SK-N-SH (cell line): ENCODE data around the gene NR2C2AP. TPM values are rescaled to one million over a fixed set of nuclear protein-coding genes. Genes with fewer than 3 reads are reported as not detected.

Source experiments
- CTCF ChIA-PET: fragments of 300-600, 350-600 bp; formaldehyde crosslinking; extraction: SDS; loops from one replicate; lab custom pipeline; 2021; lab: Yijun Ruan, JAX
- POLR2A ChIA-PET: fragments of 350-600 bp; sonication (Branson Sonifier 250); formaldehyde crosslinking; extraction: SDS; loops from one replicate; lab custom pipeline; 2020; ENCODE audit warnings: antibody characterized with exemption, inconsistent platforms; lab: Yijun Ruan, JAX
- DNase-seq: peaks from one replicate; pipeline ENCODE4 v3.0.0; 2012
- H2AFZ ChIP-seq: fragments of 200-600 bp; sonication (generic); 2 replicates; pipeline ENCODE4 v1.8.1; 2016; ENCODE audit warnings: antibody characterized with exemption, mild to moderate bottlenecking, low read depth
- H3F3A ChIP-seq: fragments of 200-600 bp; sonication (generic); replicated peaks from 2 replicates; pipeline ENCODE3; 2016; ENCODE audit warnings: antibody characterized with exemption, mild to moderate bottlenecking; ENCODE audit not compliant: insufficient read depth
- H3K27ac ChIP-seq, 2 experiments: fragments of 200-500 bp in 1 of 2; fragments of 200-600 bp in 1 of 2; sonication (Bioruptor generic) in 1 of 2; sonication (generic), shearing (Covaris generic) in 1 of 2; 2 replicates each; pipeline versions ENCODE4 v1.5.1 to v1.6.1; 2014 to 2016; ENCODE audit warnings: low read depth in 2 of 2, inconsistent platforms in 1 of 2, low read length in 1 of 2, mild to moderate bottlenecking in 1 of 2, mixed read lengths in 1 of 2
- H3K27me3 ChIP-seq: fragments of 200-600 bp; sonication (generic), shearing (Covaris generic); 2 replicates; pipeline ENCODE4 v1.6.1; 2016; ENCODE audit warnings: mixed run types; ENCODE audit not compliant: insufficient read depth
- H3K36me3 ChIP-seq, 2 experiments: fragments of 200-500 bp in 1 of 2; fragments of 200-600 bp in 1 of 2; sonication (Bioruptor generic) in 1 of 2; sonication (generic) in 1 of 2; replicated peaks in 1 of 2; 2 replicates each; pipeline versions ENCODE3 to v1.5.1; 2014 to 2016; ENCODE audit warnings: low read length in 1 of 2, mild to moderate bottlenecking in 1 of 2; ENCODE audit not compliant: insufficient read depth in 2 of 2, control insufficient read depth in 1 of 2
- H3K4me1 ChIP-seq, 2 experiments: fragments of 200-500 bp in 1 of 2; fragments of 200-600 bp in 1 of 2; sonication (Bioruptor generic) in 1 of 2; sonication (generic), shearing (Covaris generic) in 1 of 2; 2 replicates each; pipeline versions ENCODE4 v1.5.1 to v1.6.1; 2014 to 2016; ENCODE audit warnings: low read depth in 1 of 2, low read length in 1 of 2, mixed run types in 1 of 2; ENCODE audit not compliant: insufficient read depth in 2 of 2, control insufficient read depth in 1 of 2
- H3K4me2 ChIP-seq: fragments of 200-600 bp; sonication (generic), shearing (Covaris generic); 2 replicates; pipeline ENCODE4 v1.6.1; 2017; ENCODE audit warnings: mixed run types
- H3K4me3 ChIP-seq, 2 experiments: fragments of 200-500 bp in 1 of 2; fragments of 200-600 bp in 1 of 2; sonication (Bioruptor generic) in 1 of 2; sonication (generic), shearing (Covaris generic) in 1 of 2; 2 replicates each; pipeline versions ENCODE4 v1.5.1 to v1.8.1; 2014 to 2016; ENCODE audit warnings: low read depth in 2 of 2, inconsistent platforms in 1 of 2, low read length in 1 of 2, mild to moderate bottlenecking in 1 of 2, mixed read lengths in 1 of 2, moderate library complexity in 1 of 2
- H3K79me2 ChIP-seq: fragments of 200-600 bp; sonication (generic); 2 replicates; pipeline ENCODE4 v1.8.1; 2017; ENCODE audit warnings: mild to moderate bottlenecking; ENCODE audit not compliant: insufficient read depth
- H3K9ac ChIP-seq: fragments of 200-600 bp; sonication (generic); 2 replicates; pipeline ENCODE4 v1.6.1; 2017; ENCODE audit warnings: mixed run types
- H3K9me2 ChIP-seq: fragments of 200-600 bp; sonication (generic); 2 replicates; pipeline ENCODE4 v1.6.1; 2017; ENCODE audit warnings: mixed run types
- H3K9me3 ChIP-seq: fragments of 200-600 bp; sonication (generic); 2 replicates; pipeline ENCODE4 v1.6.1; 2017; ENCODE audit warnings: mixed run types, mild to moderate bottlenecking, moderate library complexity
- H4K20me1 ChIP-seq: fragments of 200-600 bp; sonication (generic); 2 replicates; pipeline ENCODE4 v1.6.1; 2017; ENCODE audit warnings: mild to moderate bottlenecking, mixed run types; ENCODE audit not compliant: insufficient read depth
- CHD2 ChIP-seq: fragments of 150-350 bp; IDR thresholded peaks from 2 replicates; pipeline ENCODE4 v1.6.1; 2018; ENCODE audit warnings: low read length; ENCODE audit not compliant: partially characterized antibody
- ELF1 ChIP-seq: IDR thresholded peaks from 2 replicates; pipeline ENCODE4 v1.4.0; 2012
- EP300 ChIP-seq, 2 experiments: IDR thresholded peaks; 2 replicates each; pipeline versions ENCODE4 v1.4.0 to v1.6.1; 2012; ENCODE audit warnings: borderline replicate concordance in 1 of 2, low read depth in 1 of 2, low read length in 1 of 2
- GATA2 ChIP-seq: sonication (generic); formaldehyde crosslinking; IDR thresholded peaks from 2 replicates; pipeline ENCODE4 v1.5.0; 2020; ENCODE audit warnings: mild to moderate bottlenecking, missing genetic modification reagents
- MEF2A ChIP-seq: IDR thresholded peaks from 2 replicates; pipeline ENCODE4 v1.4.0; 2012; ENCODE audit warnings: low read depth, borderline replicate concordance
- MXI1 ChIP-seq: IDR thresholded peaks from 2 replicates; pipeline ENCODE4 v1.6.1; 2012; ENCODE audit warnings: mild to moderate bottlenecking, low read depth, low read length, improper control_type of control experiment
- REST ChIP-seq: IDR thresholded peaks from 2 replicates; pipeline ENCODE4 v1.6.1; 2012; ENCODE audit warnings: mild to moderate bottlenecking, low read depth, low read length, moderate library complexity
- TEAD4 ChIP-seq: IDR thresholded peaks from 2 replicates; pipeline ENCODE4 v1.4.0; 2012; ENCODE audit warnings: mild to moderate bottlenecking, borderline replicate concordance; ENCODE audit not compliant: insufficient read depth
- YY1 ChIP-seq: IDR thresholded peaks from 2 replicates; pipeline ENCODE4 v1.4.0; 2012; ENCODE audit warnings: low read depth, mild to moderate bottlenecking
- WGBS: methylation state at CpG from one replicate; pipeline ENCODE4 v1.1.6; 2017; ENCODE audit warnings: low lambda C conversion rate; 5-methylcytosine and 5-hydroxymethylcytosine counted together
- polyA plus RNA-seq, 3 experiments: library from polyadenylated mRNA; depleted of rRNA; stranded (reverse); fragments of >200 nt; gene quantifications; 2 replicates each; pipeline ENCODE4 v1.2.3, GENCODE V29; 2012

Gene NR2C2AP
- polyA plus RNA-seq, 1 of the 3 experiments (the other 2 are of a cell fraction), result 21.9 TPM

GRCh38 chr19:19215792-19216191, 12.6 kb upstream of the NR2C2AP start:
- CTCF ChIA-PET, result interaction anchor here (1.3 kb wide), 1 partner anchor 70 kb away, joined by 4 read pairs; no protein-coding TSS in a partner anchor
- WGBS, result 76% methylated on average over 4 of the region's 4 CpGs
- no peak overlapping the region for H3K4me2 ChIP-seq
- H3K9ac ChIP-seq, result no peak overlapping the region
- H3K9me3 ChIP-seq, result no peaks in the 10 kb centered on the region
- H3K4me3 ChIP-seq, result no peak overlapping the region
- H3K36me3 ChIP-seq, result no peaks in the 10 kb centered on the region
- no peak overlapping the region for H2AFZ ChIP-seq
- no peaks in the 10 kb centered on the region for H3K9me2 ChIP-seq
- H3K79me2 ChIP-seq, result no peaks in the 10 kb centered on the region
- H4K20me1 ChIP-seq, result no peaks in the 10 kb centered on the region
- no peak for DNase-seq
- H3K27ac ChIP-seq, result no peak overlapping the region
- H3K4me1 ChIP-seq, result peaks cover 0 to 6% of the 10 kb centered on the region in 2 experiments; a peak in 1 of 4 replicates
- no peak for TF ChIP-seq ELF1
- TF ChIP-seq TEAD4, result no peak
- TF ChIP-seq MEF2A, result no peak
- no peak for TF ChIP-seq EP300 (IDR thresholded peaks at IDR 0.05; ENCODE audit: borderline replicate concordance in 1 of 2, low read depth in 1 of 2, low read length in 1 of 2)
- TF ChIP-seq MXI1, result no peak
- TF ChIP-seq CHD2, result no peak
- no peak for TF ChIP-seq GATA2
- peaks cover 12% of the 10 kb centered on the region for H3K27me3 ChIP-seq
- POLR2A ChIA-PET, result no interaction called here
- no peaks in the 10 kb centered on the region for H3F3A ChIP-seq

DNA sequence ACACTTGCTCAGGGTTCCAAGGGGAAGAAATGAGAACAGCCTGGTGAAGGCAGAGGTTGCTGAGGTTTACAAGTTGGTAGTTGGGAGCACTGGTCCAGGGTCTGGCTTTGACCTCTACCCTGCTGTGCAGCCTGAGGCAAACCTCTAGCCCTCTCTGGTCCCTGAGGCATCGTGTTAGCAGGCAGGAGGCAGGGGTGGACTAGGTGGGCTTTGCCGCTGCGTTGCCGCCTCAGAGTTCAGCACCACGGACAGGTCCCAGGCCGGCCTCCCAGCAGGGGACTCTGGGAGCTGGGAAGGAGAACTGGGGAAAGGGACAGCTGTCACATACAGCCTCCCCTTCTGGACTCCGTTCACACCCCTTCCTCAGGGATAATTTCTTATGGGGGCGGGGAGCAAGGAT, 11.7 kb upstream of the NR2C2AP start:
- TF ChIP-seq MXI1 (no peak), REST (peak; percentile 97), YY1 (no peak), MEF2A (no peak)
- Histone ChIP-seq H3K9me3 (no peaks in the 10 kb centered on the region), H4K20me1 (no peaks in the 10 kb centered on the region), H3K4me3 (no peak overlapping the region), H3F3A (no peaks in the 10 kb centered on the region), H3K4me1 (peaks cover 0 to 6% of the 10 kb centered on the region in 2 experiments; a peak in 1 of 4 replicates), H3K27me3 (peaks cover 12% of the 10 kb centered on the region), H3K27ac (no peak overlapping the region), H3K4me2 (no peak overlapping the region), H3K9me2 (no peaks in the 10 kb centered on the region), H2AFZ (no peak overlapping the region), H3K9ac (no peak overlapping the region), H3K36me3 (no peaks in the 10 kb centered on the region), H3K79me2 (no peaks in the 10 kb centered on the region)
- CTCF ChIA-PET, result interaction anchor here (1.3 kb wide), 1 partner anchor 69 kb away, joined by 4 read pairs; no protein-coding TSS in a partner anchor
- WGBS, result 24% methylated on average over 2 of the region's 8 CpGs
- DNase-seq, result no peak
- POLR2A ChIA-PET, result no interaction called here
